AG09319 (cell line): ENCODE results near the gene CHRNA9.

ENCODE experiments used
- DNase-seq: peaks from one replicate; pipeline ENCODE4 v3.0.0-alpha.2; 2010; ENCODE audit warnings: low read depth; ENCODE audit errors: extremely low read depth
- CTCF ChIP-seq: IDR thresholded peaks from 2 replicates; pipeline ENCODE4 v1.5.1; 2011; ENCODE audit warnings: low read depth, mild to moderate bottlenecking, inconsistent platforms, low read length, moderate library complexity

Gene CHRNA9

DNA sequence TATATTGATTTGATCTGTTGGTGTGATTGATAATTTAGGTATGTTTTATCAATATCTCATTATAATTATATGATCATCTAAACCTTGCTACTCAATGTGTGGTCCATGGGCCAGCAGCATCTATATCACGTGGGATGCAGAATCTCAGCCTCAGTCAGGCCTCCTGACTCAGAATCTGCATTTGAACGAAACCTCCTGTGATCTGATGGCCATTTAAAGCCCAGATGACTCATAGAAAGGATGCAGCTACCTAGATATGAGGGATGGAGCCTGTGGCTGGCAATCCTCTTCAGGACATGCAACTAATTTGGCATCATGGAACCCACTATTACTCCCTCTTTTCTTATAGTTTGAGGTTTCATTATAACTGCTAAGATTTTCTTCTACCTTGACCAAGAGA lies 11.3 kb upstream of the CHRNA9 start:
- DNase-seq: no peak
- TF ChIP-seq CTCF: no peak

GRCh38 chr4:40325406-40326019 lies 9.6 kb upstream of the CHRNA9 start:
- TF ChIP-seq CTCF: peak; percentile 86
- DNase-seq: peak; percentile 44

- no peak for DNase-seq
- TF ChIP-seq CTCF: no peak
Observed at GRCh38 chr4:40327340-40327739, 7.8 kb upstream of the CHRNA9 start.

DNA sequence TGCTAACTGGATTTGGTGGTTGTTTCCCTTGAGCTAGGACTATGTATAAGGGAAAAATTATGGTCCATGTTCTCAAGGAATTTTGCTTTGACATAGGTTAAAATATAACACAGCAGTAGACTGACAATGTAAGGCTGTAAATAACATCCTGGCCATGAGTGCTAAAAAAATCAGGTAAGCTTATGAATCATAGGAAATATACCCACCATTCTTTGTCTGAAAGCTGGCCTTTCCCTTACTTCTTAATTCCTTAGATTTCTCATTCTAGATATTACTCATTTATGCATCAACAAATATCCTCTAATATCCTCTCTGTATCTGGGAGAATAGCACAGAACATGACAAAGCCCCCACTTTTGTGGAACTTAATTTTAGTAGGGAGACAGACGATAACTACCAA lies 6.8 kb upstream of the CHRNA9 start:
- TF ChIP-seq CTCF: no peak
- no peak for DNase-seq

DNA sequence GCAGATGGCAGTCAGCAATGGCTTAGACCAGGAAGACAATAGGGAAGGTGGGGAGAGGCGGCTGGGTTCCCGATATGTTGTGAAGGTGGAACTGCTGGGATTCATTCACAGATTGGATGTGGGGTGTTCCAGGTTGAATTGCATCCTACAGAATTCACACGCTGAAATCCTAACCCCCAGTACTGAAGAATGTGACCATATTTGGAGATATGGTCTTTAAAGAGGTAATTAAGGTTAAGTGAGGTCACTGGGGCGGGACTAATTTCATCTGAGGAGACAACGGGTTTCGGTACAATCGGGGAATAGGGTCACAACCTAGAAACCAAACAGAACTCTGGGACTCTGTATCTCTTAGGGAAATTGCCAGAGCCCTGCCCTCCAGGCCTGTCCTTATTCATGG lies 5.3 kb upstream of the CHRNA9 start:
- no peak for TF ChIP-seq CTCF
- DNase-seq: no peak

DNA sequence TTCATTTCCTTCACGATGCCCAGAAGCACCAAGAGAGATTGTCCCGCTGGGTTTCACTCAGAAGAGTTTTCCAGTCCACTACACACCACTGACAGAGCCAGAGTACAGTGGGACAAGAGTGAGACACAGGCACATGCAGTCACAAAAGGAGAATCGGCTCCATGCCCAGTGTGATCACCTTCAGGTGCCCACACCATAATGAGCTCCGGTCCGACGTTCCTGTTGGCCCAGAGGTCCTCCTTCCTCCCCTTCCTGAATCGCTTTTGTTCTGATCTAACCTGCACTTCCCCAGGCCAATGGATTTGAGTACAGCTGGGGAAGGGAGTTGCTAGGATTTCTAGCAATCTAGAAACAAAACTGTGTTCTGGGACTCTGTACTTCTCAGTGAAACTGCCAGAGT lies 4.6 kb upstream of the CHRNA9 start:
- no peak for TF ChIP-seq CTCF
- DNase-seq: no peak

DNA sequence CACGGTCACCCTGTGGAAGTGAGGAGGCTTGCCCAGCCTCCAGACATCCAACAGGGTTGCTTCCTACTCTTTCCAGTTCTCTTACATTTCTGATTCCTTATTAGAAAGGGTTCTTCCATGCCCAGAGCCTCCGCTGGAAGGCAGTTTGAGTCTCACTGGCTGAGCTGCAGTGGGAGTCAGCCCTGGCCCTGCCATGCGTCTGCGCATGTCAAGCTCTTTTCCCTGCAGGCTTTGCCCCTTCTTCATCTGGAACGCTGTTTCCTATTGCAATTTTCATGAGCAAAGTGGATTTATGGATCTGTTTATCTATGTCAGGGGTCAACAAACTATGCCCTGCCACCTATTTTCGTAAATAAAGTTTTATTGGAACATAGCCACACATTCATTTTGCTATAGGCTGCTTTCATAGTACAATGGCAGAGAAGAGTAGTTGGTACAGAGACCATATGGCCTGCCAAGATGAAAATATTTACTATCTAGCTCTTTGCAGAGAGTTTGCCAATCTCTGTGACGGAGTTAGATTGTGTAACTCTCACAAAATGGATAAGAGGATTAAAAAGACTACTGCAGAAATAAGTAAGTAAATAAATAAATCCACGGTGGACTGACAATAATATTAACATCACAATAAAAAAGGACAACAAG lies 3.9 kb upstream of the CHRNA9 start:
- no peak for DNase-seq
- TF ChIP-seq CTCF: no peak
